H1 (cell line): ENCODE results near the gene OPN1MW3. TPM values are rescaled to one million over a fixed set of nuclear protein-coding genes. Genes with fewer than 3 reads are reported as not detected.
A peak's percentile ranks its signal among the peaks of the same experiment; 100 is the strongest.

ENCODE experiments used
- CTCF ChIA-PET: fragments of 300-600 bp; sonication (Branson Sonifier 250); formaldehyde crosslinking; loops from one replicate; lab custom pipeline; 2021; ENCODE audit not compliant: partially characterized antibody; lab: Charles Lee
- POLR2A ChIA-PET: fragments of 300-600 bp; sonication (Branson Sonifier 250); formaldehyde crosslinking; loops from one replicate; lab custom pipeline; 2021; ENCODE audit warnings: inconsistent platforms; ENCODE audit not compliant: partially characterized antibody; lab: Charles Lee
- DNase-seq, 2 experiments: peaks; one replicate each; pipeline versions ENCODE4 v3.0.0 to v3.0.0-alpha.2; 2010 to 2022; ENCODE audit warnings: low spot score in 2 of 2, low read depth in 1 of 2, mixed read lengths in 1 of 2
- FAIRE-seq: peaks from 2 replicates; lab custom pipeline; 2011; peaks lifted over from hg19 to GRCh38; lab: Jason Lieb, UNC
- H2AFZ ChIP-seq: 2 replicates; pipeline ENCODE4 v1.8.1; 2012; ENCODE audit warnings: low read length, inconsistent platforms
- H2AK5ac ChIP-seq: 2 replicates; pipeline ENCODE4 v1.6.1; 2013; ENCODE audit warnings: low read depth, low read length
- H2BK120ac ChIP-seq: replicated peaks from 2 replicates; pipeline ENCODE3; 2013; ENCODE audit warnings: low read depth, low read length, inconsistent platforms
- H2BK12ac ChIP-seq: 2 replicates; pipeline ENCODE4 v1.6.1; 2013; ENCODE audit warnings: low read depth, low read length
- H2BK15ac ChIP-seq: 2 replicates; pipeline ENCODE4 v1.6.1; 2013; ENCODE audit warnings: low read length
- H2BK20ac ChIP-seq: 2 replicates; pipeline ENCODE4 v1.6.1; 2013; ENCODE audit warnings: low read length
- H2BK5ac ChIP-seq: 2 replicates; pipeline ENCODE4 v1.6.1; 2013; ENCODE audit warnings: low read depth, low read length
- H3K14ac ChIP-seq: 2 replicates; pipeline ENCODE4 v1.6.1; 2013; ENCODE audit warnings: inconsistent platforms; ENCODE audit not compliant: insufficient read length
- H3K18ac ChIP-seq: 2 replicates; pipeline ENCODE4 v1.6.1; 2013; ENCODE audit warnings: low read length; ENCODE audit errors: extremely low read depth
- H3K23ac ChIP-seq: 2 replicates; pipeline ENCODE4 v1.6.1; 2013; ENCODE audit warnings: inconsistent platforms; ENCODE audit not compliant: insufficient read length
- H3K23me2 ChIP-seq: 2 replicates; pipeline ENCODE4 v1.6.1; 2013; ENCODE audit warnings: low read depth, low read length
- H3K27ac ChIP-seq: 2 replicates; pipeline ENCODE4 v1.6.1; 2011; ENCODE audit warnings: low read depth, low read length, inconsistent platforms
- H3K27me3 ChIP-seq, 4 experiments: replicated peaks in 1 of 4; 1 replicate in 1 of 4; 2 replicates in 3 of 4; pipeline versions ENCODE4 v1.6.1 to v1.8.1; 2011 to 2013; ENCODE audit warnings: low read length in 3 of 4, mild to moderate bottlenecking in 3 of 4, inconsistent platforms in 2 of 4, mixed read lengths in 2 of 4, moderate library complexity in 1 of 4; ENCODE audit not compliant: control insufficient read depth in 3 of 4, insufficient read depth in 3 of 4; ENCODE audit errors: extremely low read depth in 1 of 4
- H3K36me3 ChIP-seq, 4 experiments: 2 replicates each; pipeline versions ENCODE4 v1.6.1 to v1.8.1; 2011 to 2013; ENCODE audit warnings: mild to moderate bottlenecking in 4 of 4, low read length in 3 of 4, moderate library complexity in 2 of 4, control low read depth in 1 of 4, inconsistent platforms in 1 of 4; ENCODE audit not compliant: insufficient read depth in 4 of 4, control insufficient read depth in 2 of 4
- H3K4ac ChIP-seq: replicated peaks from 2 replicates; pipeline ENCODE3; 2013; ENCODE audit warnings: low read length, low read depth, mixed read lengths, inconsistent platforms; ENCODE audit not compliant: insufficient read length
- H3K4me1 ChIP-seq, 4 experiments: replicated peaks in 1 of 4; 1 replicate in 1 of 4; 2 replicates in 3 of 4; pipeline versions ENCODE4 v1.6.1 to v1.8.1; 2011 to 2013; ENCODE audit warnings: low read length in 3 of 4, inconsistent platforms in 2 of 4, mixed read lengths in 1 of 4; ENCODE audit not compliant: insufficient read depth in 4 of 4, control insufficient read depth in 3 of 4
- H3K4me2 ChIP-seq, 2 experiments: 2 replicates each; pipeline versions ENCODE4 v1.6.1 to v1.8.1; 2011 to 2013; ENCODE audit warnings: low read depth in 2 of 2, low read length in 2 of 2, control low read depth in 1 of 2, inconsistent platforms in 1 of 2, mild to moderate bottlenecking in 1 of 2; ENCODE audit not compliant: insufficient read depth in 1 of 2
- H3K4me3 ChIP-seq, 4 experiments: fragments of 200-600, 300-600 bp in 1 of 4; sonication (generic), shearing (Covaris generic), sonication (Bioruptor Twin) in 1 of 4; 2 replicates each; pipeline versions ENCODE4 v1.5.1 to v1.8.1; 2011 to 2016; ENCODE audit warnings: low read length in 4 of 4, low read depth in 3 of 4, control low read depth in 2 of 4, inconsistent platforms in 2 of 4, mild to moderate bottlenecking in 2 of 4, mixed read lengths in 1 of 4, moderate library complexity in 1 of 4; ENCODE audit not compliant: insufficient read depth in 2 of 4; ENCODE audit errors: extremely low read depth in 1 of 4
- H3K56ac ChIP-seq: replicated peaks from 2 replicates; pipeline ENCODE3; 2013; ENCODE audit warnings: low read depth, mild to moderate bottlenecking, mixed read lengths, low read length, inconsistent platforms; ENCODE audit not compliant: insufficient read length
- H3K79me1 ChIP-seq: 2 replicates; pipeline ENCODE4 v1.6.1; 2013; ENCODE audit warnings: low read depth, low read length, control low read depth
- H3K79me2 ChIP-seq, 2 experiments: 2 replicates each; pipeline versions ENCODE4 v1.6.1 to v1.8.1; 2012 to 2013; ENCODE audit warnings: low read length in 2 of 2, mild to moderate bottlenecking in 2 of 2, inconsistent platforms in 1 of 2; ENCODE audit not compliant: insufficient read depth in 2 of 2, control insufficient read depth in 1 of 2
- H3K9ac ChIP-seq, 4 experiments: replicated peaks in 1 of 4; 1 replicate in 1 of 4; 2 replicates in 3 of 4; pipeline versions ENCODE4 v1.6.1 to v1.8.1; 2011 to 2013; ENCODE audit warnings: low read depth in 3 of 4, low read length in 3 of 4, control low read depth in 2 of 4, mild to moderate bottlenecking in 2 of 4, moderate library complexity in 2 of 4, inconsistent platforms in 1 of 4; ENCODE audit errors: extremely low read depth in 1 of 4
- H3K9me3 ChIP-seq, 2 experiments: 2 replicates each; pipeline versions ENCODE4 v1.6.1 to v1.8.1; 2012 to 2013; ENCODE audit warnings: mild to moderate bottlenecking in 2 of 2, moderate library complexity in 2 of 2, control low read depth in 1 of 2, inconsistent platforms in 1 of 2, low read depth in 1 of 2, low read length in 1 of 2, mixed read lengths in 1 of 2; ENCODE audit not compliant: insufficient read depth in 2 of 2
- H4K20me1 ChIP-seq, 2 experiments: replicated peaks in 1 of 2; 2 replicates each; pipeline versions ENCODE3 to v1.8.1; 2011 to 2013; ENCODE audit warnings: inconsistent platforms in 2 of 2, low read length in 2 of 2, mild to moderate bottlenecking in 1 of 2; ENCODE audit not compliant: insufficient read depth in 2 of 2, control insufficient read depth in 1 of 2
- H4K5ac ChIP-seq: 2 replicates; pipeline ENCODE4 v1.6.1; 2013; ENCODE audit warnings: low read length, low read depth, mixed read lengths, inconsistent platforms; ENCODE audit not compliant: insufficient read length
- H4K8ac ChIP-seq: 2 replicates; pipeline ENCODE4 v1.8.0; 2013; ENCODE audit warnings: mild to moderate bottlenecking, moderate library complexity, low read length, inconsistent platforms; ENCODE audit not compliant: insufficient read depth; ENCODE audit errors: extremely low read depth
- H4K91ac ChIP-seq: replicated peaks from 2 replicates; pipeline ENCODE3; 2013; ENCODE audit warnings: low read length, mixed read lengths, inconsistent platforms; ENCODE audit not compliant: insufficient read length
- GTF2F1 ChIP-seq: IDR thresholded peaks from 2 replicates; pipeline ENCODE4 v1.6.1; 2012; ENCODE audit warnings: low read depth, low read length, improper control_type of control experiment, borderline replicate concordance
- JUN ChIP-seq: IDR thresholded peaks from 2 replicates; pipeline ENCODE4 v1.6.1; 2011; ENCODE audit warnings: low read depth, mild to moderate bottlenecking, improper control_type of control experiment, low read length
- NANOG ChIP-seq: IDR thresholded peaks from 2 replicates; pipeline ENCODE4 v1.6.1; 2011; ENCODE audit warnings: low read length, low read depth, mild to moderate bottlenecking, inconsistent platforms; ENCODE audit not compliant: insufficient read depth, poor library complexity, severe bottlenecking
- RAD21 ChIP-seq, 2 experiments: IDR thresholded peaks in 1 of 2; conservative IDR thresholded peaks in 1 of 2; 2 replicates each; pipeline ENCODE4 v1.6.1; 2011; ENCODE audit warnings: low read depth in 2 of 2, low read length in 2 of 2, improper control_type of control experiment in 1 of 2, inconsistent platforms in 1 of 2, mild to moderate bottlenecking in 1 of 2, moderate library complexity in 1 of 2
- SIX5 ChIP-seq: IDR thresholded peaks from 2 replicates; pipeline ENCODE4 v1.6.1; 2011; ENCODE audit warnings: mild to moderate bottlenecking, low read depth, low read length
- WGBS, 2 experiments: shearing (Covaris generic) in 1 of 2; methylation state at CpG; one replicate each; pipeline versions ENCODE4 v1.1.6 to v1.1.7; 2013 to 2015; ENCODE audit warnings: low lambda C conversion rate in 2 of 2, mixed read lengths in 2 of 2, inconsistent platforms in 1 of 2, low coverage in 1 of 2, missing lambda C conversion rate in 1 of 2; ENCODE audit not compliant: insufficient replicate concordance in 2 of 2, insufficient coverage in 1 of 2, insufficient read length in 1 of 2; ENCODE audit errors: extremely low coverage in 1 of 2, missing lambda C conversion rate in 1 of 2; 5-methylcytosine and 5-hydroxymethylcytosine counted together
- polyA plus RNA-seq, 7 experiments: library from polyadenylated mRNA; depleted of rRNA in 3 of 7; stranded (reverse) in 5 of 7; unstranded in 2 of 7; fragments of >200 nt in 5 of 7; fragments of 200-250 nt in 2 of 7; gene quantifications; 1 replicate in 5 of 7; 2 replicates in 1 of 7; 4 replicates in 1 of 7; pipeline versions ENCODE4 v1.2.1 to v1.2.3, GENCODE V29; 2011 to 2013; ENCODE audit warnings: missing spikeins in 2 of 7, mixed read lengths in 2 of 7
- total RNA-seq: library from RNA; stranded (reverse); fragmentation: NEBNext Ultra II Directional; extraction: Animal tissue kit (Norgen Biotek cat#: 25700); gene quantifications from 2 replicates; pipeline ENCODE4 v1.2.1, GENCODE V29; 2021

Gene OPN1MW3
- total and polyA plus RNA-seq, 2 of the 8 experiments (the other 6 are each of a cell fraction or from before 2014, with no cell fraction given), result not detected

DNA sequence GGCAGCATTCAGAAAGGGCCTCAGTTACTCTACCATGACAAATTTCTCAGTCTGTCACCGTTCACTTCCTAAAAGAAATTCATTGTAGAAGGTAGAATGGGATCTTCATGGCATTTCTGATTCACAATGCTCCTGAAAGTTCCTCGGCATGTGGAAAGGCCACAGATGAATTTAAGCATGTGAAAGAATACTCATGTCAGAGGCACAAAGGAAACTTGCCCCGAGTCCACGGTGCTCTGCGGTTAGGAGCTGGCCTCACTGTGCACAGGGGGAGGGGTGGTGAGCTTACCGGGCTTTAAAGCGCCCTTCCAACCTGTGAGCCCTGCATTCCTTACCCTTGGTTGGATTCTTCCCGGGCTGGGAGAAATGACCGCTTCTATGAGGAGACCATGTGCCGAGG, 47.5 kb downstream of the OPN1MW3 start:
- H3K14ac ChIP-seq, result no peak overlapping the region
- no peak overlapping the region for H4K5ac ChIP-seq
- H2BK15ac ChIP-seq, result no peak overlapping the region
- no peak overlapping the region for H3K23ac ChIP-seq
- H3K56ac ChIP-seq, result no peak overlapping the region
- no peak overlapping the region for H3K4ac ChIP-seq
- peak; percentile 42 for FAIRE-seq
- H2BK12ac ChIP-seq, result no peak overlapping the region
- TF ChIP-seq GTF2F1, result no peak
- TF ChIP-seq JUN, result no peak
- no peak for TF ChIP-seq NANOG
- no peak for TF ChIP-seq RAD21 (IDR thresholded peaks at IDR 0.05 in 1 of 2, conservative IDR thresholded peaks at IDR 0.05 in 1 of 2; ENCODE audit: low read depth in 2 of 2, low read length in 2 of 2)
- TF ChIP-seq SIX5, result no peak
- H2AFZ ChIP-seq, result no peak overlapping the region
- H4K91ac ChIP-seq, result no peak overlapping the region
- no peaks in the 10 kb centered on the region for H3K9me3 ChIP-seq
- H2BK20ac ChIP-seq, result no peak overlapping the region
- no peaks in the 10 kb centered on the region for H4K20me1 ChIP-seq
- 83% methylated on average over 9 of the region's 10 CpGs; no CpG with 5 or more reads in 1 of the 2 experiments for WGBS, 2 experiments
- no peak overlapping the region for H3K9ac ChIP-seq
- H3K27me3 ChIP-seq, result no peaks in the 10 kb centered on the region
- H3K79me2 ChIP-seq, result no peaks in the 10 kb centered on the region
- H3K18ac ChIP-seq, result no peak overlapping the region
- CTCF ChIA-PET, result interaction anchor here (0.8 kb wide), 1 partner anchor 11 kb away, joined by 3 read pairs; no protein-coding TSS in a partner anchor
- POLR2A ChIA-PET, result no interaction called here
- H3K23me2 ChIP-seq, result no peaks in the 10 kb centered on the region
- no peak for DNase-seq
- no peak overlapping the region for H4K8ac ChIP-seq
- H3K4me3 ChIP-seq, result no peak overlapping the region
- H3K36me3 ChIP-seq, result no peaks in the 10 kb centered on the region
- peaks cover 0 to 3% (median 0%) of the 10 kb centered on the region in 4 experiments; a peak in 1 of 7 replicates for H3K4me1 ChIP-seq
- H3K27ac ChIP-seq, result no peak overlapping the region
- no peak overlapping the region for H2AK5ac ChIP-seq
- no peaks in the 10 kb centered on the region for H3K79me1 ChIP-seq
- no peak overlapping the region for H3K4me2 ChIP-seq
- H2BK5ac ChIP-seq, result no peak overlapping the region
- H2BK120ac ChIP-seq, result no peak overlapping the region
